ENCODE data around the gene TMEM95. TPM values are rescaled to one million over a fixed set of nuclear protein-coding genes. Genes with fewer than 3 reads are reported as not detected.

Gene TMEM95
- total and polyA plus RNA-seq, 4 donors, result not detected

- peaks cover 0 to 6% (median 0%) of the 10 kb centered on the region in 4 donors for H3K36me3 ChIP-seq (ENCODE audit: control insufficient read depth in 4 of 4, insufficient read depth in 3 of 4, low read depth in 1 of 4, low read length in 3 of 4)
- 90% methylated on average over 11 of the region's 11 CpGs for WGBS
- TF ChIP-seq ATF3 (IDR thresholded peaks at IDR 0.05) (no peak), YY1 (IDR thresholded peaks at IDR 0.05) (no peak), SP1 (IDR thresholded peaks at IDR 0.05) (no peak), TAF1 (conservative IDR thresholded peaks at IDR 0.05) (no peak), EGR1 (IDR thresholded peaks at IDR 0.05; ENCODE audit: low read depth in 2 of 2) (no peak), GABPA (IDR thresholded peaks at IDR 0.05 in 1 of 2, conservative IDR thresholded peaks at IDR 0.05 in 1 of 2) (no peak), FOXA2 (IDR thresholded peaks at IDR 0.05) (no peak), RAD21 (IDR thresholded peaks at IDR 0.05) (no peak), RXRA (IDR thresholded peaks at IDR 0.05) (no peak), FOXA1 (IDR thresholded peaks at IDR 0.05) (no peak), CTCF (IDR thresholded peaks at IDR 0.05; ENCODE audit: low read depth, low read length, missing input control) (no peak), JUND (IDR thresholded peaks at IDR 0.05) (no peak)
- TF ChIP-seq, protein P1, sequence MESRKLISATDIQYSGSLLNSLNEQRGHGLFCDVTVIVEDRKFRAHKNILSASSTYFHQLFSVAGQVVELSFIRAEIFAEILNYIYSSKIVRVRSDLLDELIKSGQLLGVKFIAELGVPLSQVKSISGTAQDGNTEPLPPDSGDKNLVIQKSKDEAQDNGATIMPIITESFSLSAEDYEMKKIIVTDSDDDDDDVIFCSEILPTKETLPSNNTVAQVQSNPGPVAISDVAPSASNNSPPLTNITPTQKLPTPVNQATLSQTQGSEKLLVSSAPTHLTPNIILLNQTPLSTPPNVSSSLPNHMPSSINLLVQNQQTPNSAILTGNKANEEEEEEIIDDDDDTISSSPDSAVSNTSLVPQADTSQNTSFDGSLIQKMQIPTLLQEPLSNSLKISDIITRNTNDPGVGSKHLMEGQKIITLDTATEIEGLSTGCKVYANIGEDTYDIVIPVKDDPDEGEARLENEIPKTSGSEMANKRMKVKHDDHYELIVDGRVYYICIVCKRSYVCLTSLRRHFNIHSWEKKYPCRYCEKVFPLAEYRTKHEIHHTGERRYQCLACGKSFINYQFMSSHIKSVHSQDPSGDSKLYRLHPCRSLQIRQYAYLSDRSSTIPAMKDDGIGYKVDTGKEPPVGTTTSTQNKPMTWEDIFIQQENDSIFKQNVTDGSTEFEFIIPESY (IDR thresholded peaks at IDR 0.05), result no peak
- TF ChIP-seq, protein P2, sequence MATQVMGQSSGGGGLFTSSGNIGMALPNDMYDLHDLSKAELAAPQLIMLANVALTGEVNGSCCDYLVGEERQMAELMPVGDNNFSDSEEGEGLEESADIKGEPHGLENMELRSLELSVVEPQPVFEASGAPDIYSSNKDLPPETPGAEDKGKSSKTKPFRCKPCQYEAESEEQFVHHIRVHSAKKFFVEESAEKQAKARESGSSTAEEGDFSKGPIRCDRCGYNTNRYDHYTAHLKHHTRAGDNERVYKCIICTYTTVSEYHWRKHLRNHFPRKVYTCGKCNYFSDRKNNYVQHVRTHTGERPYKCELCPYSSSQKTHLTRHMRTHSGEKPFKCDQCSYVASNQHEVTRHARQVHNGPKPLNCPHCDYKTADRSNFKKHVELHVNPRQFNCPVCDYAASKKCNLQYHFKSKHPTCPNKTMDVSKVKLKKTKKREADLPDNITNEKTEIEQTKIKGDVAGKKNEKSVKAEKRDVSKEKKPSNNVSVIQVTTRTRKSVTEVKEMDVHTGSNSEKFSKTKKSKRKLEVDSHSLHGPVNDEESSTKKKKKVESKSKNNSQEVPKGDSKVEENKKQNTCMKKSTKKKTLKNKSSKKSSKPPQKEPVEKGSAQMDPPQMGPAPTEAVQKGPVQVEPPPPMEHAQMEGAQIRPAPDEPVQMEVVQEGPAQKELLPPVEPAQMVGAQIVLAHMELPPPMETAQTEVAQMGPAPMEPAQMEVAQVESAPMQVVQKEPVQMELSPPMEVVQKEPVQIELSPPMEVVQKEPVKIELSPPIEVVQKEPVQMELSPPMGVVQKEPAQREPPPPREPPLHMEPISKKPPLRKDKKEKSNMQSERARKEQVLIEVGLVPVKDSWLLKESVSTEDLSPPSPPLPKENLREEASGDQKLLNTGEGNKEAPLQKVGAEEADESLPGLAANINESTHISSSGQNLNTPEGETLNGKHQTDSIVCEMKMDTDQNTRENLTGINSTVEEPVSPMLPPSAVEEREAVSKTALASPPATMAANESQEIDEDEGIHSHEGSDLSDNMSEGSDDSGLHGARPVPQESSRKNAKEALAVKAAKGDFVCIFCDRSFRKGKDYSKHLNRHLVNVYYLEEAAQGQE (IDR thresholded peaks at IDR 0.05), result no peak
- TF ChIP-seq, protein P3, sequence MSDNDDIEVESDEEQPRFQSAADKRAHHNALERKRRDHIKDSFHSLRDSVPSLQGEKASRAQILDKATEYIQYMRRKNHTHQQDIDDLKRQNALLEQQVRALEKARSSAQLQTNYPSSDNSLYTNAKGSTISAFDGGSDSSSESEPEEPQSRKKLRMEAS (IDR thresholded peaks at IDR 0.05), result no peak
- DNase-seq (ENCODE audit: low spot score), result no peak
- H3K9ac ChIP-seq (ENCODE audit: low read depth in 1 of 2, low read length in 2 of 2), result no peak overlapping the region
- H3K27me3 ChIP-seq (ENCODE audit: control insufficient read depth in 4 of 4, insufficient read depth in 4 of 4, low read length in 3 of 4), result peaks cover 0 to 3% (median 0%) of the 10 kb centered on the region in 4 donors
- H3K9me3 ChIP-seq (ENCODE audit: control insufficient read depth in 4 of 4, low read length in 3 of 4), result no peaks in the 10 kb centered on the region
- H3K27ac ChIP-seq (ENCODE audit: low read depth in 1 of 2, low read length in 2 of 2), result no peak overlapping the region
- peaks cover 6 to 18% (median 12%) of the 10 kb centered on the region in 4 donors for H3K4me1 ChIP-seq (ENCODE audit: control insufficient read depth in 4 of 4, insufficient read depth in 4 of 4, low read length in 3 of 4)
- H3K4me3 ChIP-seq (ENCODE audit: low read depth in 1 of 3, low read length in 3 of 3), result no peak overlapping the region
Measured at GRCh38 chr17:7383371-7383741, 28.4 kb downstream of the TMEM95 start.
